Type B pancreatic cell (in vitro differentiated cells): ENCODE data around the gene ATP6V1F. TPM values are rescaled to one million over a fixed set of nuclear protein-coding genes. Genes with fewer than 3 reads are reported as not detected.

ENCODE experiments used
- DNase-seq: peaks from one replicate; pipeline ENCODE4 v3.0.0; 2021; ENCODE audit warnings: mixed read lengths; ENCODE audit not compliant: unreplicated experiment; ENCODE audit errors: extremely low spot score
- H3K27ac Mint-ChIP-seq: 2 replicates; pipeline ENCODE4 v1.8.0; 2021; ENCODE audit warnings: mild to moderate bottlenecking, mixed read lengths
- H3K27me3 Mint-ChIP-seq: 2 replicates; pipeline ENCODE4 v1.8.0; 2021; ENCODE audit warnings: mixed read lengths
- H3K36me3 Mint-ChIP-seq: 2 replicates; pipeline ENCODE4 v1.8.0; 2021; ENCODE audit warnings: mixed read lengths
- H3K4me1 Mint-ChIP-seq: one replicate; pipeline ENCODE4 v1.8.0; 2021; ENCODE audit warnings: mixed read lengths; ENCODE audit not compliant: unreplicated experiment
- H3K4me3 Mint-ChIP-seq: 2 replicates; pipeline ENCODE4 v1.8.0; 2021; ENCODE audit warnings: mild to moderate bottlenecking, mixed read lengths
- H3K9me3 Mint-ChIP-seq: 2 replicates; pipeline ENCODE4 v1.8.0; 2021; ENCODE audit warnings: mixed read lengths
- CTCF ChIP-seq: fragments of 200-600 bp; sonication (generic); conservative IDR thresholded peaks from 2 replicates; pipeline ENCODE4 v1.5.0; 2021; ENCODE audit warnings: antibody characterized with exemption, mild to moderate bottlenecking
- total RNA-seq: library from RNA; stranded (reverse); gene quantifications from 2 replicates; pipeline ENCODE4 v1.2.1, GENCODE V29; 2021; ENCODE audit warnings: low replicate concordance

The ATP6V1F gene
- total RNA-seq, 1 donor from 2014 or later: 144 TPM

GRCh38 chr7:128848289-128849155, 14.1 kb upstream of the ATP6V1F start:
- TF ChIP-seq CTCF: no peak
- H3K4me1 Mint-ChIP-seq: no peaks in the 10 kb centered on the region
- no peaks in the 10 kb centered on the region for H3K27me3 Mint-ChIP-seq
- no peak overlapping the region for H3K27ac Mint-ChIP-seq
- no peaks in the 10 kb centered on the region for H3K36me3 Mint-ChIP-seq
- no peak for DNase-seq
- no peak overlapping the region for H3K4me3 Mint-ChIP-seq
- H3K9me3 Mint-ChIP-seq: no peaks in the 10 kb centered on the region

DNA sequence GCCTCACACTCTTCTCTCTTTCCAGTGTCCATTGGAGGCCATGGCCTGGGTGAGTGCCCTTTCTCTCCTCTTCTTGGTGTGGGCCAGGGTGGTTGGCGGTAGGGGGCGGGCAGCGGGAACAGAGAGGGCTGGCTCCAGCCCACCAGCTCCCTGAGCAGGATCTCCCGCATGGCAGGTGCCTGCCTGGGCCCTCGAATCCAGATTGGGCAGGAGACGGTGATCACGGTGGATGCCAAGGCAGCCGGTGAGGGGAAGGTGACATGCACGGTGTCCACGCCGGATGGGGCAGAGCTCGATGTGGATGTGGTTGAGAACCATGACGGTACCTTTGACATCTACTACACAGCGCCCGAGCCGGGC, 13.5 kb upstream of the ATP6V1F start:
- no peak overlapping the region for H3K4me3 Mint-ChIP-seq
- no peaks in the 10 kb centered on the region for H3K36me3 Mint-ChIP-seq
- DNase-seq: no peak
- no peaks in the 10 kb centered on the region for H3K27me3 Mint-ChIP-seq
- no peak overlapping the region for H3K27ac Mint-ChIP-seq
- no peaks in the 10 kb centered on the region for H3K9me3 Mint-ChIP-seq
- H3K4me1 Mint-ChIP-seq: no peaks in the 10 kb centered on the region
- no peak for TF ChIP-seq CTCF

GRCh38 chr7:128849804-128850490, 12.7 kb upstream of the ATP6V1F start:
- TF ChIP-seq CTCF: no peak
- H3K4me3 Mint-ChIP-seq: no peak overlapping the region
- H3K27me3 Mint-ChIP-seq: no peaks in the 10 kb centered on the region
- DNase-seq: no peak
- peak overlapping the region; percentile 62 for H3K27ac Mint-ChIP-seq
- no peaks in the 10 kb centered on the region for H3K4me1 Mint-ChIP-seq
- H3K9me3 Mint-ChIP-seq: no peaks in the 10 kb centered on the region
- no peaks in the 10 kb centered on the region for H3K36me3 Mint-ChIP-seq

- H3K9me3 Mint-ChIP-seq: no peaks in the 10 kb centered on the region
- no peaks in the 10 kb centered on the region for H3K36me3 Mint-ChIP-seq
- DNase-seq: no peak
- H3K4me3 Mint-ChIP-seq: no peak overlapping the region
- no peaks in the 10 kb centered on the region for H3K27me3 Mint-ChIP-seq
- H3K4me1 Mint-ChIP-seq: no peaks in the 10 kb centered on the region
- no peak overlapping the region for H3K27ac Mint-ChIP-seq
- no peak for TF ChIP-seq CTCF
Measured at GRCh38 chr7:128852537-128853254, 10.0 kb upstream of the ATP6V1F start.

- Mint-ChIP-seq H3K4me1 (no peaks in the 10 kb centered on the region), H3K27me3 (no peaks in the 10 kb centered on the region), H3K4me3 (no peak overlapping the region), H3K9me3 (no peaks in the 10 kb centered on the region), H3K36me3 (no peaks in the 10 kb centered on the region), H3K27ac (no peak overlapping the region)
- no peak for TF ChIP-seq CTCF
- DNase-seq: no peak
Measured at GRCh38 chr7:128853799-128854198, 8.9 kb upstream of the ATP6V1F start.
